T-helper 22 cell (primary cell): Measurements from ENCODE around the gene NPB.

Experiments used
- DNase-seq: peaks from one replicate; pipeline ENCODE4 v3.0.0-alpha.2; 2020; ENCODE audit warnings: low read depth

The NPB gene

DNA sequence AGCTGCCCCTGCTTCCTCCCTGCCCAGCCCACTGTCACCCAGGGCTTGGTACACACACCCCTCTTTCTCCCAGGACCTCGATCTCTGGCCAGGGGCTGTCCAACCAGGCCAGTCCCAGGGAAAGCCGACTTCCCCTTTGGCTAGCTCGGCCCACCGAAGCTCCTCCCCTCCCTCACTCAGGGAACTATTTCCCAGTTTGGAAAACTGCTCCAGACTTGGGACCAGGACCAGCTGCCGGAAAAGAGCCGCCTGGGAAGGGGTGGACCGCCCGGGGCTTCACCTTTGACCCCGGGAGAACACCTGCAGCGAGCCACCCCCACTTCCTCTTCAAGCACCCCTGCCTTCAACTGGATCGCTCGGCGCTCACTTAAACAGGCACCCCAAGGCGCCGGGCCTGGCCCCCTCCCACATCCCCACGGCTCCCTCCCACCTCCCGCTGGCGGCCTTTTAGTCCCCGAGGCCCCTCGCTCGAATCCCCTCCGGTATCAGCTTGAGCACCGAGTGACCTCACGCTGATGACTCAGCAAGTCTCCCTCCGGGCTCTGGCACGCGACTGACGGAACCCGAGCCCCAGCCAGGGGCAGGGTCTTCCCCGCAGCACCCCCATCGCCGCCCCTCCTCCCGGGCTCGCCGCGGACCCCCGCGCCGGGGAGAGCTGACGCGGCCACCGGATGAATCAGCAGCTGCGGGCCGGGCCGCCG, 24.6 kb downstream of the NPB start:
- peak; percentile 46 for DNase-seq

GRCh38 chr17:81927152-81927652, 25.2 kb downstream of the NPB start:
- no peak for DNase-seq

DNA sequence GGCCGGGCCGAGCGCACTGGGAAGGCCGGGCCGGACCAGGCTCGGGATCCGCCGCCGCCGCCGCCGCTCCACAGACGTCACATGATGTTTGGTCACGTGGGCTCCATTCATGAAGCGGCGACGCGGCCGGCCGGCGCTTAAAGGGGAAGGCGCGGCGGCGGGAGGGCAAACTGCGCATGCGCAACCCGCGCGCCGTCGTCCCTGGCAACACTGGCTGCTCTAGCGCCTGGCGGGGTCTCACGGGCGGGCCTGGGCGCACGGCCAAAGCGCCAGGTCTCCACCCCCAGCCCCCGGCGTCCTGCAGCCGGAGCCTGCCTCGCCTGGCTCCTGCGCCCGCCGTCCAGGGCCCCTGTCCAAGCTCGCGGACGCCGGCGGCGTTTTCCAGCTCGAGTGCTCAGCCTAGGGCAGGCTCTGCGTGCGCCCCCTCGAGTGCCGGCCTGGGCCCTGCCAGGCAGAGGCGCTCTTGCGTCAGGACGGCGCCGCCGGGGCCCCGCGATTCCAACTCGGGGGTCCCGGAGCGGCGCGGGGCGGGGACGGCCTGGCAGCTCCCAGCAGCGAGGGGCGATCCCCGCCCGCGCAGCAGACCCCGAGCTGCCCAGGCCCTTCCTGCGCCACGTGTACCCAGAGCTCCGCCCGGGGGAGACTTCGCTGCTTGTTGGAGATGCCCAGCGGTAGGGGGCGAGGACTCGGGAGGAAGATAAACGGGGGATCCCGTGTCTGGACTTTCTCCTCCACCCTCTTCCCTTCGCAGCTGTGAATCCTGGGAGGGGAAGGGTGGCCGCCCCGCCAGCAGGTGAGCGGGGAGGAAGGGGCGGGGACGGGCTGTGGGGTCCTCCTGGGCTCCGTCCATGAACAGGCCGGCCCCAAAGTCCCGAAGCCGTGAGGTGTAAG, 25.9 kb downstream of the NPB start, which contains the start of gene MAFG:
MAFG (minus strand) TSS at position 83 of the 891 bp plus-strand sequence. CDS start 4,550 bp downstream, outside the sequence.
- peak; percentile 80 for DNase-seq

DNA sequence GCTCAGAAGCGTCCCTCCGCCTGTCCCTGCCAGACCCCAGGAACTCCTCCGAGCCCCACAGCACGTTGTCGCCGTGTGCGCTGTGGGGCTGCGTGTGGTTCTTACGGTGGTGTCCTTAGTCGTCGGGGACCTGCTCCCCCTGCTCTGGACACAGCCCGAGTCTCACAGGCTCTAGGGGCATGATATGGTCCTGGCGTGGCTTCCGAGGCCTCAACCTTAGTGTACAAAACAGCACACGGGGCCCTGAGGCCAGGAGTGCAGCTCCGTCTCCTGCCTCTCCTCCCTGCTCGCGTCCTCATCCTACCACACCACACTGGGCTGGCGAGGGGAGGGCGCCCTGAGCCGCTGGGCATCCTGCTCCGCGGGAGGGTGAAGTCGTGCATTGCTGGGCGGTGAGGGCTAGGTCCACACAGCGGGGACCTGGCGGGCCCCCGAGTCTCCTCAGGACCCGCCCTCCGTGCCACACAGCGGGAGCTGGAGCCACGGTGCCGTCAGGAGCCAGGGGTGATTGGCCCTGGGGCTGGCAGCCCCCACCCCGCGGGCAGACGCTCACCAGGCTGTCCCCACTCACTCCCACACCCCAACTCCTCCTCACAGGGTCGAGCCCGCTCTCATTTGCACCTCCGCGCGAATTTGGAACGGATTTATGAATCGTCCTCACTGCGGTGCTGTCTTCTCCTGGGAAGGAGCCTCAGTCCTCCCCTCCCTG, 26.7 kb downstream of the NPB start:
- DNase-seq = no peak

- no peak for DNase-seq
Observed at GRCh38 chr17:81929253-81930141, 27.5 kb downstream of the NPB start.

DNA sequence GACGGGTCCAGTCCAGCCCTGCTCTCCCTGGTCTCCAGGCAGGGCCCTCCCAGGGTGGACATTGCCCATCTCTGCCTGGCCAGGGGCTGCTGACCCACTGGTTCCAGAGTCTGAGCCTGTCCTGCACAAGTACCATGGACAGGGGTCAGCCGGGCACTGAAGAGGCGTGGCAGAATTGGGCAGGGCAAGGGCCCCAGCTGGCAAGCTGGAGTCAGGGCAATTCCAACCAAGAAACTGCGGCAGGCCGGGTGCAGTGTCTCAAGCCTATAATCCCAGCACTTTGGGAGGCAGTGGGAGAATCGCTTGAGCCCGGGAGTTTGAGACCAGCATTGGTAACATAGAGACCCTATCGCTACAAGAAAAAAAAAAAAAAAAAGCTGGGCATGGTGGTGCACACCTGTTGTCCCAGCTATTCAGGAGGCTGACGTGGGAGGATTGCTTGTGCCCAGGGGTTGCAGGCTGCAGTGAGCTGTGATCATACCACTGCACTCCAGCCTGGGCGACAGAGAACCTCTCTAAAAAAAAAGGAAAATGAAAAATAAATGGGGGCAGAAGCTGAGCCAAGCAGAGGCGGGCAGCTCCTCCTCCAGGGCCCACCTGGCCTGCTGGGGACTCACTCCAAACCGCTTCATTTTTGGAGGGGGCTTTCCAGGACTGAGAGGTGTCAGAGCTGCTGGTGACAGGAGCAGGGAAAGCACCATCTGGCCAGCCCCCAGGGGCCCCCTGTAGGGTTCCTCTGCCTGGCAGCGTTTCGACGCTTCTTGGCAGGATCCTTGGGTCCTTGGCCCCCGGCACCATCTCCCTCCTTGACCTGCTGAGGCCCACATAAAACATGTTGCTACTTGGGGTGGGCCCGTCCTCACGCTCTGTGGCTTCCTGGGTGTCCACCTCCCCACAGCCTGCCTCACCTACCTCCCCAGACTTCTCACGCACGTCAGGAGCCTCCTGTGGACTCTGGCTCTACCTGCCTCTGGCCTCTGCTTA, 28.4 kb downstream of the NPB start:
- no peak for DNase-seq

DNA sequence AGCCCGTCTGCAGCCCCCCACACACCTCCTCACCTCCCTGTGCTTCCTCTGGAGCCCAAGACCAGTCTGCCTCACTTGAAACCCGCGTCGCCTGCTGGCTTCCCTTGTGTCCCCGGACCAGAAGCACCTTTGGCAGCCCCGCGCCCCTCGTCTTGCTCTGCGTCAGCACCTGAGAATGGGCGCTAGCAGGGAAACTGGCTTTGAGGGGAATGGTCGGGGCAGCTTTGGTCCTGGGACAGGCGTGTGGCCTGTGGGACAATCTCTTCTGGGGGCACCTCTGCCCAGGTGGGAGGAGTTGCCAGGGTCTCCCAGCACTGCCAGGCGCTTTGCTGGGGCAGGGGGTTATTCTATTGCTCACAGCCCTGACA, 29.1 kb downstream of the NPB start:
- no peak for DNase-seq

- no peak for DNase-seq
Observed at GRCh38 chr17:81931557-81932332, 29.7 kb downstream of the NPB start.

- DNase-seq = no peak
Observed at GRCh38 chr17:81932333-81932983, 30.4 kb downstream of the NPB start.

- no peak for DNase-seq
Observed at GRCh38 chr17:81933178-81933699, 31.2 kb downstream of the NPB start.

GRCh38 chr17:81934098-81934757, 32.2 kb downstream of the NPB start:
- no peak for DNase-seq

DNA sequence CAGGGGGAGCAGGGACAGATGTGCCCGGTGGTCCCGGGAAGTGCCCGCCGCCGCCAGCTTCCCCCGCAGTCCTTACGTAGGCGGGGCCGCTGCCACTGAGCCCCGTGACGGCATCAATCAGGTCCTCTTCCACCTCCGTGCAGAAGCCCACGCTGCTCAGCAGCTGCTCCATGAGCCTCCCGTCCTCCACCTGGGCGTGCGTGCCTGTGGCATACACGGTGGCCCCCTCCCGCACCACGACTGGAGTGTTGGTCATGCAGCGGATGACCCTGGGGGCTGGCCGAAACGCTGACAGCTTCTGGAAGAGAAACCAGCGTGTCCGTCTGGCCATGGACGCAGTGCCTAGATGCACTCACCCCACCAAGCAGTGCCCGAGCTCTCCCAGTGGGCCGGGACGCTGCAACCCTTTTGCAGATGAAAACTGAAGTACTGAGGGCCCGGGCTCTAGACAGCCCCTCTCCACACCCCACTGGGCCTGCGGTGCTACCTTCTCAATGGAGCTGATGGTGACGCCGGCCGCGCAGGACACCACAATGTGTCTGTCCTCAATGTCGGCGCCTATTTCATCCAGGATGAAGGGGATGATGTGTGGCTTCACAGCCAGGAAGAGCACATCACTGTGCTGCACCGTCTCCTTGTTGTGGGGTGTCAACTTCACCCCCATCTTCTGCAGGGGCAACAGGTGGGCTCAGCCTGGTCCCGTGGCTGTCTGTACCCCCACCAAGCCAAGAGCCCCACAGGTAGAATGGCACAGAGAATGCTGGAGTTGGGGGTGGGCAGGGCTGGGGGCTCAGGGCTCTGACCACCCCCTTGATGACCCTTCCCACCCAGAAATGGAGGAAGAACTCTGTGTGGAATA, 33.0 kb downstream of the NPB start:
- DNase-seq = no peak

- DNase-seq = no peak
Observed at GRCh38 chr17:81935709-81936084, 33.7 kb downstream of the NPB start.

DNA sequence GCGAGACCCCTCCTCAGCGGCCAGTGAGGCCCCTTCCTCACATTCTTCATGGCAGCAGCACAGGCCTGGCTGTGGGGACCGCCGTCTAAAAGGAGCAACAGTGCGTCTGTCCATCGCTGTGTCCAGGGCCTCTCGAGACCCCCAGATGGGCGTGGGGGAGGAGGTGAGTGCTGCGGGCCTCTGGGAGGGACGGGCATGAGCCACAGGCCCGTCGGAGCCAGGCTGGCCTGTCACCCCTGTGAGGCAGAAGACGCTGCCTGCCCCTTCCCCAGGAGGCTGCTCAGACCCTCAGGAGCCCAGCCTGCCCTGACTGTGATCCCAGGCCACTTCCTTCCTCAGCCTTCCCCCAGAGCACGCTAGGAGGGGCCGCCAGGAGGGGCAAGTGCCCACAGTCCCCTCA, 37.2 kb downstream of the NPB start:
- DNase-seq = no peak

GRCh38 chr17:81939881-81940385, 37.9 kb downstream of the NPB start:
- no peak for DNase-seq

DNA sequence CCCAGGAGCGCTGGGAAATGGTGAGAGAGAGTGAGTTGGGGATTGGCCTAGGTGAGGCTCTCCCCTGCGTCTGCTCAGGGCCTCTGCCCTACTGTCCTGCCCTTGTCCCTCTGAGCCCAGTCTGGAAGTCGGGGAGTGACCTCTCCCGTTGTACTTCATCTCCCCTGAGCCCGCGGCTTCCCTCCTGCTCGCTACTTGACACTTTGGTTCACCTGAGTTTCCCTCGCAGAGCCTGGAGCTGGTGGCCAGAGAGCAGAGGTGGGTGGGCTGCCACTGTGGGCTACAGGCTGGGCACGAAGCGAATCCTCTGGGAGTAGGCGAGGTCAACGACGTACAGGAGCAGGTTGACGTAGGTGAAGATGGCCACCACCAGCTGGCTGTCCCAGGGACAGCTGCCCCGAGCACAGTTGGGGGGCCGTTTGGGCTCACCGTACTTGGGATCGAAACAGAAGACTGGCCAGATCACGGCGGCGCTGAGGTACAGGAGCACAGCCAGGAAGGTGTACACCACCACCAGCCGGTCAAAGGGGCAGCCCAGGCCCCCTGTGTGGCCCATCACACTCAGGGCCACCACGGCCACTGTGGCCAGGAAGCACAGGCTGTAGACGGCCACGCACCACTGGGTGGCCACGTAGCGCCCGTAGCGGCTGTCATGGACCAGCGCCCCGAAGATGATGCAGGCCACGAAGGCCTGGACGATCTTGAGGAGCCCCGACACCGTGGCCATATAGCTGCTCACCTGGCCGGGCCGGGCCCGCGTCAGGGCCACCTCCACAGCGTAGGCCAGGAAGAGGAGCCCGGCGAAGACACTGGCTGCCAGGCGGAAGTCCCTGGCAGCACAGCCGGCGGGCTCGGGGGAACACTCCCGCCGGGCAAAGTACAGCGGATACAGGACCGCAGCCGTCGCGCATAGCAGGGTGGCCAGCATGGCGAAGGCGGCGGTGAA, 38.8 kb downstream of the NPB start:
- no peak for DNase-seq
